ENCODE data around the gene TCF7L1. TPM values are rescaled to one million over a fixed set of nuclear protein-coding genes. Genes with fewer than 3 reads are reported as not detected.

TCF7L1 gene
- total and polyA plus RNA-seq, 2 of the 13 experiments (the other 11 are each of a cell fraction or from before 2014, with no cell fraction given), result 0.04 to 0.15 TPM

GRCh38 chr2:85354286-85355072 lies 221.3 kb downstream of the TCF7L1 start, which contains the start of the genes ELMOD3 and RETSAT (continued):
- 0 out of 2 replicates have a peak, but pooled peaks have one; percentile 60 for TF ChIP-seq RERE (CRISPR knock-in tag; IDR thresholded peaks at IDR 0.05; ENCODE audit: low read depth)
- TF ChIP-seq FOSL1 (CRISPR knock-in tag; IDR thresholded peaks at IDR 0.05; ENCODE audit: borderline replicate concordance), result no peak
- no peak for TF ChIP-seq ZEB1 (IDR thresholded peaks at IDR 0.05; ENCODE audit: insufficient replicate concordance, low read depth)
- TF ChIP-seq ASH2L (IDR thresholded peaks at IDR 0.05; ENCODE audit: insufficient read length, low read depth, low read length), result peak; percentile 67
- TF ChIP-seq ZNF232 (CRISPR knock-in tag; IDR thresholded peaks at IDR 0.05; ENCODE audit: borderline replicate concordance), result peak; percentile 92
- 0 out of 2 replicates have a peak, but pooled peaks have one; percentile 29 for TF ChIP-seq PRDM10 (CRISPR knock-in tag; IDR thresholded peaks at IDR 0.05; ENCODE audit: low read depth)
- TF ChIP-seq WIZ (CRISPR knock-in tag; IDR thresholded peaks at IDR 0.05), result peak; percentile 92; the same call in 1 of the 2 replicates
- TF ChIP-seq ZNF703 (CRISPR knock-in tag; IDR thresholded peaks at IDR 0.05; ENCODE audit: borderline replicate concordance), result peak; percentile 58; the same call in 1 of the 2 replicates
- TF ChIP-seq ZKSCAN1 (IDR thresholded peaks at IDR 0.05; ENCODE audit: low read length), result no peak; the same call in 1 of the 2 replicates
- peak; percentile 24; the same call in 1 of the 2 replicates for TF ChIP-seq CEBPG (CRISPR knock-in tag; IDR thresholded peaks at IDR 0.05)
- peak; percentile 71 to 96 for TF ChIP-seq HMGXB4 (CRISPR knock-in tag; IDR thresholded peaks at IDR 0.05; ENCODE audit: borderline replicate concordance in 1 of 2, low read depth in 1 of 2)
- TF ChIP-seq RCOR2 (CRISPR knock-in tag; IDR thresholded peaks at IDR 0.05), result peak; percentile 54; the same call in 1 of the 2 replicates
- no peak; the same call in 1 of the 2 replicates for TF ChIP-seq ZNF704 (CRISPR knock-in tag; IDR thresholded peaks at IDR 0.05; ENCODE audit: borderline replicate concordance)
- peak; percentile 28; the same call in 1 of the 2 replicates for TF ChIP-seq ZNF33A (CRISPR knock-in tag; IDR thresholded peaks at IDR 0.05; ENCODE audit: borderline replicate concordance)
- TF ChIP-seq FOXK2 (IDR thresholded peaks at IDR 0.05), result 0 out of 2 replicates have a peak, but pooled peaks have one; percentile 36

Data from HepG2 (cell line).